GM23338 (cell line): ENCODE measurements around the gene UQCR11. TPM values are rescaled to one million over a fixed set of nuclear protein-coding genes. Genes with fewer than 3 reads are reported as not detected.

Experiments
- ATAC-seq: fragments of 200-7000 bp; cut with Tn5 transposase; 3 replicates; pipeline ENCODE4 v1.9.1; 2020
- DNase-seq: peaks from one replicate; pipeline ENCODE4 v3.0.0-alpha.2; 2015; ENCODE audit warnings: low spot score
- H2AFZ ChIP-seq: fragments of 200-600 bp; sonication (generic); 2 replicates; pipeline ENCODE4 v1.8.0; 2016; ENCODE audit warnings: antibody characterized with exemption, mild to moderate bottlenecking, moderate library complexity
- H3F3A ChIP-seq: fragments of 200-600 bp; sonication (generic); replicated peaks from 2 replicates; pipeline ENCODE4 v1.8.0; 2017; ENCODE audit warnings: antibody characterized with exemption, mixed run types, low read depth
- H3K27ac ChIP-seq: fragments of 200-600 bp; sonication (generic); 2 replicates; pipeline ENCODE4 v1.6.1; 2016; ENCODE audit warnings: low read depth
- H3K27me3 ChIP-seq: fragments of 200-600 bp; sonication (generic); 2 replicates; pipeline ENCODE4 v1.8.0; 2016; ENCODE audit warnings: mild to moderate bottlenecking, mixed run types, moderate library complexity; ENCODE audit not compliant: insufficient read depth
- H3K36me3 ChIP-seq: fragments of 200-600 bp; sonication (generic); 2 replicates; pipeline ENCODE4 v1.8.0; 2016; ENCODE audit warnings: mild to moderate bottlenecking; ENCODE audit not compliant: insufficient read depth
- H3K4me1 ChIP-seq: fragments of 200-600 bp; sonication (generic); 2 replicates; pipeline ENCODE4 v1.8.0; 2016; ENCODE audit warnings: mild to moderate bottlenecking, moderate library complexity; ENCODE audit not compliant: insufficient read depth
- H3K4me2 ChIP-seq: fragments of 200-600 bp; sonication (generic); 2 replicates; pipeline ENCODE4 v1.7.1; 2017; ENCODE audit warnings: mixed run types
- H3K4me3 ChIP-seq: fragments of 200-600 bp; sonication (generic); 2 replicates; pipeline ENCODE4 v1.6.1; 2016; ENCODE audit warnings: mixed run types
- H3K79me2 ChIP-seq: fragments of 200-600 bp; sonication (generic); replicated peaks from 2 replicates; pipeline ENCODE4 v1.8.0; 2017; ENCODE audit warnings: mild to moderate bottlenecking; ENCODE audit not compliant: insufficient read depth
- H3K9me2 ChIP-seq: fragments of 200-600 bp; sonication (generic); 2 replicates; pipeline ENCODE4 v1.8.0; 2017; ENCODE audit not compliant: insufficient read depth
- H4K20me1 ChIP-seq: fragments of 200-600 bp; sonication (generic); replicated peaks from 2 replicates; pipeline ENCODE4 v1.8.0; 2017; ENCODE audit warnings: mild to moderate bottlenecking; ENCODE audit not compliant: insufficient read depth
- H3K27ac Mint-ChIP-seq: 2 replicates; pipeline ENCODE4 v1.8.0; 2020; ENCODE audit warnings: inconsistent platforms, mild to moderate bottlenecking, moderate library complexity, mixed read lengths
- H3K27me3 Mint-ChIP-seq: 3 replicates; pipeline ENCODE4 v1.8.0; 2022; ENCODE audit warnings: low read depth, mild to moderate bottlenecking, moderate library complexity, mixed read lengths, inconsistent platforms; ENCODE audit not compliant: insufficient read depth, poor library complexity
- H3K36me3 Mint-ChIP-seq: 3 replicates; pipeline ENCODE4 v1.8.0; 2021; ENCODE audit warnings: low read depth, mild to moderate bottlenecking, inconsistent platforms, moderate library complexity, mixed read lengths
- H3K4me1 Mint-ChIP-seq: 3 replicates; pipeline ENCODE4 v1.8.0; 2020; ENCODE audit warnings: mild to moderate bottlenecking, inconsistent platforms, mixed read lengths
- H3K4me3 Mint-ChIP-seq: 3 replicates; pipeline ENCODE4 v1.8.0; 2021; ENCODE audit warnings: moderate library complexity, mild to moderate bottlenecking, inconsistent platforms, mixed read lengths
- H3K9me3 Mint-ChIP-seq: 3 replicates; pipeline ENCODE4 v1.8.0; 2020; ENCODE audit warnings: moderate library complexity, mild to moderate bottlenecking, inconsistent platforms, mixed read lengths
- CREB1 ChIP-seq: fragments of 250-450 bp; sonication (Bioruptor Pico); IDR thresholded peaks from 2 replicates; pipeline ENCODE4 v1.5.0; 2020; ENCODE audit warnings: low read depth, mild to moderate bottlenecking, moderate library complexity
- EZH2 ChIP-seq: fragments of 200-600 bp; sonication (generic); IDR thresholded peaks from one replicate; pipeline ENCODE4 v1.8.0; 2017; ENCODE audit warnings: antibody characterized with exemption, mild to moderate bottlenecking, low read depth; ENCODE audit not compliant: unreplicated experiment
- JUNB ChIP-seq: IDR thresholded peaks from one replicate; pipeline ENCODE4 v1.6.1; 2016; ENCODE audit warnings: antibody characterized with exemption; ENCODE audit not compliant: unreplicated experiment
- POLR2AphosphoS5 ChIP-seq: IDR thresholded peaks from 2 replicates; pipeline ENCODE4 v1.6.1; 2016; ENCODE audit warnings: antibody characterized with exemption, low read depth
- STAT1 ChIP-seq: IDR thresholded peaks from one replicate; pipeline ENCODE4 v1.6.1; 2016; ENCODE audit warnings: antibody characterized with exemption; ENCODE audit not compliant: unreplicated experiment
- ZNF331 ChIP-seq: fragments of 250-450 bp; sonication (Bioruptor Pico); IDR thresholded peaks from 2 replicates; pipeline ENCODE4 v1.5.0; 2020; ENCODE audit warnings: low read depth, mild to moderate bottlenecking, moderate library complexity
- ZNF462 ChIP-seq: fragments of 250-450 bp; sonication (Bioruptor Pico); IDR thresholded peaks from 2 replicates; pipeline ENCODE4 v1.5.0; 2020; ENCODE audit warnings: mild to moderate bottlenecking, moderate library complexity
- polyA plus RNA-seq: library from polyadenylated mRNA; unstranded; fragments of >200 nt; fragmentation: Nextera tagmentation; extraction: Ambion mirVana; gene quantifications from 2 replicates; pipeline ENCODE4 v1.2.1, GENCODE V29; 2016
- total RNA-seq: library from RNA; depleted of rRNA; stranded (reverse); fragments of >200 nt; shearing (Covaris generic); gene quantifications from 2 replicates; pipeline ENCODE4 v1.2.3, GENCODE V29; 2014
- TF ChIP-seq, protein P1 (sequence below): IDR thresholded peaks from one replicate; pipeline ENCODE4 v1.6.1; 2018; ENCODE audit warnings: antibody characterized with exemption; ENCODE audit not compliant: unreplicated experiment

The UQCR11 gene
- total and polyA plus RNA-seq, 2 experiments from 2014 or later = 46.4 to 413 TPM

DNA sequence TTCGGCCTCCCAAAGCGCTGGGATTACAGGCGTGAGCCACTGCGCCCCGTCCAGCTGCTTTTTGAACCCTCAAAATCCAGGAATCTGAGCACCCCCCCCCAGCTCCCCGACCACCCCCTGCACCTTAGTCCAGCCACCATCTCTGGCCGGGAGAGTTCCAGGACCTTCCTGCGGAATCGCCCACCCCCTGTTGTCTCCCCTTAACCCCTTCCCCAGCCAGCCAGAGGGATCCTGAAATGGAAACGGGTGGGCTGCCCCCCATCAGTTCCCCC lies 11.8 kb downstream of the UQCR11 start (continued):
- no peak for TF ChIP-seq ZNF462
- TF ChIP-seq ZNF331 (CRISPR knock-in tag) = no peak
- no peak for TF ChIP-seq STAT1
- no peak for TF ChIP-seq CREB1
- no peak for TF ChIP-seq EZH2
- no peak for TF ChIP-seq JUNB
- TF ChIP-seq POLR2AphosphoS5 = no peak

- Histone ChIP-seq H3K9me2 (no peaks in the 10 kb centered on the region), H3K4me3 (peak within 1 kb of the TSS; percentile 94), H2AFZ (peak within 1 kb of the TSS; percentile 74; the same call in 1 of the 2 replicates), H3K79me2 (peaks cover 41% of the 10 kb centered on the region), H3K4me1 (peaks cover 11% of the 10 kb centered on the region), H4K20me1 (peaks cover 22% of the 10 kb centered on the region), H3F3A (peaks cover 32% of the 10 kb centered on the region), H3K27me3 (no peaks in the 10 kb centered on the region), H3K36me3 (peaks cover 11% of the 10 kb centered on the region), H3K4me2 (peak within 1 kb of the TSS; percentile 98), H3K27ac (peak within 1 kb of the TSS; percentile 99)
- peaks cover 6% of the 10 kb centered on the region for H3K4me1 Mint-ChIP-seq
- H3K27me3 Mint-ChIP-seq = peaks cover 27% of the 10 kb centered on the region
- H3K4me3 Mint-ChIP-seq = peak within 1 kb of the TSS; percentile 89
- peak within 1 kb of the TSS; percentile 95 for H3K27ac Mint-ChIP-seq
- ATAC-seq = peak; percentile 76
- no peaks in the 10 kb centered on the region for H3K9me3 Mint-ChIP-seq
- peaks cover 37% of the 10 kb centered on the region for H3K36me3 Mint-ChIP-seq
- peak; percentile 97 for DNase-seq
- peak; percentile 80 for TF ChIP-seq POLR2AphosphoS5
- TF ChIP-seq, protein P1, sequence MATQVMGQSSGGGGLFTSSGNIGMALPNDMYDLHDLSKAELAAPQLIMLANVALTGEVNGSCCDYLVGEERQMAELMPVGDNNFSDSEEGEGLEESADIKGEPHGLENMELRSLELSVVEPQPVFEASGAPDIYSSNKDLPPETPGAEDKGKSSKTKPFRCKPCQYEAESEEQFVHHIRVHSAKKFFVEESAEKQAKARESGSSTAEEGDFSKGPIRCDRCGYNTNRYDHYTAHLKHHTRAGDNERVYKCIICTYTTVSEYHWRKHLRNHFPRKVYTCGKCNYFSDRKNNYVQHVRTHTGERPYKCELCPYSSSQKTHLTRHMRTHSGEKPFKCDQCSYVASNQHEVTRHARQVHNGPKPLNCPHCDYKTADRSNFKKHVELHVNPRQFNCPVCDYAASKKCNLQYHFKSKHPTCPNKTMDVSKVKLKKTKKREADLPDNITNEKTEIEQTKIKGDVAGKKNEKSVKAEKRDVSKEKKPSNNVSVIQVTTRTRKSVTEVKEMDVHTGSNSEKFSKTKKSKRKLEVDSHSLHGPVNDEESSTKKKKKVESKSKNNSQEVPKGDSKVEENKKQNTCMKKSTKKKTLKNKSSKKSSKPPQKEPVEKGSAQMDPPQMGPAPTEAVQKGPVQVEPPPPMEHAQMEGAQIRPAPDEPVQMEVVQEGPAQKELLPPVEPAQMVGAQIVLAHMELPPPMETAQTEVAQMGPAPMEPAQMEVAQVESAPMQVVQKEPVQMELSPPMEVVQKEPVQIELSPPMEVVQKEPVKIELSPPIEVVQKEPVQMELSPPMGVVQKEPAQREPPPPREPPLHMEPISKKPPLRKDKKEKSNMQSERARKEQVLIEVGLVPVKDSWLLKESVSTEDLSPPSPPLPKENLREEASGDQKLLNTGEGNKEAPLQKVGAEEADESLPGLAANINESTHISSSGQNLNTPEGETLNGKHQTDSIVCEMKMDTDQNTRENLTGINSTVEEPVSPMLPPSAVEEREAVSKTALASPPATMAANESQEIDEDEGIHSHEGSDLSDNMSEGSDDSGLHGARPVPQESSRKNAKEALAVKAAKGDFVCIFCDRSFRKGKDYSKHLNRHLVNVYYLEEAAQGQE = no peak
Observed at GRCh38 chr19:1592755-1593500, 12.3 kb downstream of the UQCR11 start, which contains the start of gene MBD3. Gene MBD3, minus strand, starts transcription at chr19:1592865. Its CDS starts 234 bp downstream, at chr19:1592631.
